ENCODE data around the gene SERPINB13.
"Not testable (repeated sequence)": the region's sequence is repeated elsewhere in the genome, so short reads cannot be mapped to it uniquely, and the experiment has no call there.

Gene SERPINB13

DNA sequence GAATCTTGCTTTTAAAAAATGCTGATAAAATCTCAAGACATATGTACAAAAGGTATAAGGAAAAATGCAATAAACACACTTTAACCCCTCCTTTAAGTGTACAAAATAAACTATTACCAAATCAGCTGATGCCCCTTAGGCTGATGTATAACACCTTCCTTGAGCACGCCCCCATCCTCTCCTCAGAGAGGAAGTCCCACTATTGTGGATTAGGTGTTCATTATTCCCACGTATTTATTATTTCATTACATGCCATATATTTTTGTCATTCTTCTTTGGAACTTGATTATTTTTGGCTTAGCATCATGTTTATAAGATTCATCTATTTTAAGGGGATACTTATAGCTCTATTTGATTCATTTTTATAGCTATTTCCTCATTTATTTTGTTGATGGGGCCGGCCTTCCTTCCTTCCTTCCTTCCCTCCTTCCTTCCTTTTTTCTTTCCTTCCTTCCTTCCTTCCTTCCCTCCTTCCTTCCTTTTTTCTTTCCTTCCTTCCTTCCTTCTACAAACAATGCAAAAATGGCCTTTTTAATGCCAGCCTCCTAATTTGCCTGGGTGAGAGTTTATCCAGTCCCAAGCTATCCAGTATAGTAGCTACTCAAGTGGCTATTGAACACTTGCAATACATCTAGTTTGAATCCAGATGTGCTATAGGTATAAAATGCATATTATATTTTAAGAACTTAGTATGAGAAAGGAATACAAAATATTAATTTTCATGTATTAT, 4.0 kb downstream of the SERPINB13 start:
- no peak for DNase-seq

DNA sequence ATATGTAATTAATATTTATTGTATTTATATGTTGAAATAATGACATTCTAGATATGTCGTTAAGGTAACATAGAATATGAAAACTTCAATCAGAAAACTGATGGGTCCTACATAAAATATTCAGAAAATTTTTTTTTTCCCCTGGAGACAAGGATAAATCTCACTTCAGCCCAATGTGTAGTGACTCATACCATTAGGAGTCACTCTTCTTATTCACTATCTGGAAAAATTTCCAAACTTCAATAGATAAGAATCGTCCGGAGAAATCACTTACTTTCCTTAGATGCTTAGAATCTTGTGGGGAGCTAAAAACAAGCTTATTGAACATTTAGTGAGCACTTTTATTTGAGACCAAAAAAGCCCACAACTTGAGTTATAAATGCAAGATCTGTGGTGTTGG, 4.6 kb downstream of the SERPINB13 start:
- DNase-seq: no peak

DNA sequence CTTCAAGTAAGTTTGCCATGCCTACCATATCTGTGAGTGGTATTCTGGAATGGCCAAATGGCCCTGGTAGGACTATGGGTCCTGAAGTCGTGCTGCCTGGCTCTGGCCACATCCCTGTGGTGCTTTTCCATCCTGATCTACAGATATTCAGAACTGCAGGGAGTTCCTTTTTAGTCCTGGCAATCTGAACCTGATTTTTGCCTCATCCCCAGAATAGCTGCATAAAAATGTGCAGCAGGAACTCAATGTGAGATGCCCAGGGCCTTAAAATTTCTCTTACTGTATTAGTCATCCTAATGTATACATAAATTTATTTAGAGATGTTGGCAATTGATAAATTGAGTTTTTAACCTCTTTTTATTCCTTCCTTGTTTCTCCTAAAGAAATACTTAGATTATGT, 5.3 kb downstream of the SERPINB13 start:
- no peak for DNase-seq

DNA sequence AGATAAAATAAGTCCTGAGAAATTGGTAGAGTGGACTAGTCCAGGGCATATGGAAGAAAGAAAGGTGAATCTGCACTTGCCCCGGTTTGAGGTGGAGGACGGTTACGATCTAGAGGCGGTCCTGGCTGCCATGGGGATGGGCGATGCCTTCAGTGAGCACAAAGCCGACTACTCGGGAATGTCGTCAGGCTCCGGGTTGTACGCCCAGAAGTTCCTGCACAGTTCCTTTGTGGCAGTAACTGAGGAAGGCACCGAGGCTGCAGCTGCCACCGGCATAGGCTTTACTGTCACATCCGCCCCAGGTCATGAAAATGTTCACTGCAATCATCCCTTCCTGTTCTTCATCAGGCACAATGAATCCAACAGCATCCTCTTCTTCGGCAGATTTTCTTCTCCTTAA, 9.8 kb downstream of the SERPINB13 start:
- DNase-seq: no peak

DNA sequence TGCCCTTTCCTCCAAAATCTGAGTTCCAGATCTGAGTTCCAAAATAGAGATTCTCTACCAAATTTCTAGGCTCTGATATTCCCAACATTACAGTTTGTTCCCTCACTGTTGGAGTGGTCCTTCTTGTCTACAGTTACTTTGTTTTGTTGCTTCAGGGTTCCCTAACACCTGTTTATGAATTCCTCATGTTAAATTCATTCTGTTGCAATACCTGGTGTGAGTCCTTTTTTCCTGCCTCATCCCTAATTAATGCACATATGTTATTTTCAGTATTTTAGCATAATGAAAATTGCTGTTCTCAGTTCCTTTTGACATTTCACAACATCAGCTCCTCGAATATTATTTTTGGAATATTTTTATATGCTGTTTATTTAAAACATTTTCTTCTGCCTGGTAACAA, 16.2 kb downstream of the SERPINB13 start:
- no peak for DNase-seq

DNA sequence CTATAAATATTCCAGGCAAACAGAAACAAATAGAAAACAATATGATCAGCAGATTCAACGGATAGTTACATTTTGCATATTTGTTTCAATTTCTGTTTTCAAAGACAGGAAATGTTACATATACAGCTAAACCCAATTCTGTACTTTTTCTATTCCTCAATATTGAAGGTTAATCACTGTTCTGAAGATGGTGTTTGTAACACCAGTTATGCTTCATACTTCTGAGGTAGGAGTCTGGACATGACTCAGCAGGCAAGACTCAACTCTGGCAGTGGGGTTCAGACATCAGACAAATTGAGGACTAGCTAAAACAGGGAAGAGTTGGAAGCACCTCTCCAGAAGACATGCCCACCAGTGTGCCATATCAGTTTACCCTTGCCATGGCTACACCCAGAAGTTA, 16.6 kb downstream of the SERPINB13 start:
- DNase-seq: no peak

DNA sequence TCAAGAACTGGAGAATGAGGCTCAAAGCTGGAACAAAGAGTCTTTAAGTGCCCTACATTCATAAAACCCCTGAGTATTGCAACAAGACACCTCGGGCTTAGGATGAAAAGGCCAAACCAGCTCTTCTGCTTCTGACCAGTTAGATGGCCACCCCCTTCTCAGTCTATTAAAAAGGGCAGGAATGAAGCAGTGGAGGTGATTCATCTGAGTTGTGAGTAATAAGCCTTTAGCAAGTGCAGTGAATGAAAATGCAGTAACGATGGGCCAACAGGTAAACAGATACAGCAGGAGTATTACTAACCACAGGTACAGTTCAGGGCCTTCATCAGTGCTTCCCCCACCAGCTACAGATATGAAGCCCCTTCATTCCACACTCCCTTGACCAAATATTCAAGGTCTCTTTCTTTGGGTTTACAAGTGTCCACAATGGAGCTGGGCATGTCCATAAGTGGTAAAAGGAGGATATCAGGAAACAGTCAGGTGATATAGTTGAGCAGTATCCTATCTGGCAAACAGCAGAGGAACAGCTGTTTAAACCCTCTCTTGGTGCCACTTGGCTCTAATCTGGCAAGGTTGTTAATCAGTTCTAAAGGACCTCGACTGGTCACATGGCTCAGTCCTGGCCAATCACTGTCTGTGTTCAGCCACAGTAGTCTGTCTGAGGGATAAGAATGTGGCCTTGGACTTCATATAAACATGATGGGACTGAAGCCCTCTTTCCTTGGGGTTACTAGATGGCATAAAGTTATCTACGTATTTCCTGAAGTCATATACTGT, 17.8 kb downstream of the SERPINB13 start:
- peak; percentile 97 for DNase-seq

DNA sequence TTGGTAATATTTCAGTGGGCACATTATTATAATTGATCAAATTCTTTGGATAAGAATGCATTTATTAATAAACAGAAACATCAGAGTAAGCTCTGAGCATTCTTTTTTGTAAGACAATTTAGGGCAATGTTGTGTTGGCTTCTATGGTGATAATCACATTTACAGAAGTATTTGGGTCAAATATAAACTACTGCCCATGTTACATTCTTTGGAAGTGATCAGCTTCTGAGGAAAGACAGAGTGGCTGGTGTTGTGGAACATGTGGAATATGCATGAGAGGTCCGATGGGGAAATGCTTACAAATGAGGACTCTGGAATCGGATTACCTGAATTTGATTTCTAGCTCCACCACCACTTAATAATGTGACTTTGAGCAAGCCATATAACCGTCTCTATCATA, 19.4 kb downstream of the SERPINB13 start:
- DNase-seq: no peak

DNA sequence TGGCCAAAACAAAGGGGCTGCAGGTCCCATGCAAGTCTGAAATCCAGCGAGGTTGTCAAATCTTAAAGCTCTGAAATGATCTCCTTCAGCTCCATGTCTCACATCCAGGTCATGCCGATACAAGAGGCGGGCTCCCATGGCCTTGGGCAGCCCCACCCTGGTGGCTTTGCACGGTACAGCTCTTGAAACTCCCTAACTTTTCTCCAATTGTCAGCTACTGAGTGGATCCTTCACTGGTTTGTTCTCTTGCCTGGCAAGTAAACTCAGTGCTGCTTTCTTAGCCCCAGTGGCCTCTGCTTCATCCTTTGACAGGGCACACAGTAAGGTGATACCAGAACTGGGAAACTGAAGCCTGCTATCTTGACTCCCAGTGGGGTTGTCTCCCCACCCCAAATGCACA, 26.3 kb downstream of the SERPINB13 start:
- peak; percentile 65 for DNase-seq

DNA sequence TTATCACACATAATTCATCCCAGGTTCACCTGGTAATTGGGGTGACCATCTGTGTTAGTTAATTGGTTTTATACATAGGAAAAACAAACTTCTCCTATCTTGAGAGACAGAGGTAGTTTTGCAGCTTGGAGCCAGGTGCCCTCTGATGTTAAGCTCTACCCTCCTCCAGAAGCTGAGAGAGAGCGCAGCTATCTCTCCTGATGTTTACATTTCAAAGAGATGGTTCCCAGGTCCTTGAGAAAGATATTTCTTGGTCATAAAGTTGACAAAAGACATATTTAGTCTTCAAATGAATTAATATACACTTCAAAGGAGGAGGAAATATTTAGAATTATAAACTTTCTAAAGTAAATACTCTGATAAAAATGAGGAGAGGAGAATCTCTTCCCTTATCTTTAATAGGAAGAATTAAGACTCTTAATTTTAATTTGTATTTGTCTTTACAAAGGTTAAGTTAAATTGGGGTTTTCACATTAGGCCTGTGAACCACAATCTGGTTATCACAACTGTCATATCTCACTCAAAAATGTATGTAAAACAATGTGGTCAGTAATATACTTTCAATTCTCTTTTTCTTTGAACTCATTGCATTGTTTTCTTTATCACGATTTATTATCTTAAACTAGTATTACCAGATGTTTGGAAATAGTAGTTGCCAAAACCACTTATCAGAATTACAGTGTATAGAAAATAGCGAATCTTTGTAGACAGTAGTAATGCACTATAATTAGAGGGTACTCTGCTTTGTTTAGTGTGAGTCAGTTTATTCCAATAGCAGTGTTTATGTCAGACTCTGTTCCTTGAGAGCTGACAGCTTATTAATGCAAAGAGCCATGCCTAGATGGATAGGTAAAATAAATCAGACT, 30.1 kb downstream of the SERPINB13 start:
- DNase-seq: peak; percentile 95

DNA sequence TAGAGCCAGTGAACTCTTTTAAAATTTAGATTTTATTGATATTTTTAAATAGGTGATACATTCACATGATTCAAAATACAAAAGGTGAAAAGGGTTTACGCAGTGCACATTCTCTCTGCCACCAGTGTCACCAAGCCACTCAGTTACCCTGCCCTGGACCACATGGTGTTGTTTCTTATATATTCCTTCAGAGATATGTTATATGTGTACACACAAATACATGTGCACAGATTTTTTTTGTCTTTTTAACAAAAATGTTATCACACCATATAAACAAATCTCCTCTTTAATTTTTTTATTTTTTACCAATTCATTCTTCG, 30.7 kb downstream of the SERPINB13 start:
- no peak for DNase-seq

DNA sequence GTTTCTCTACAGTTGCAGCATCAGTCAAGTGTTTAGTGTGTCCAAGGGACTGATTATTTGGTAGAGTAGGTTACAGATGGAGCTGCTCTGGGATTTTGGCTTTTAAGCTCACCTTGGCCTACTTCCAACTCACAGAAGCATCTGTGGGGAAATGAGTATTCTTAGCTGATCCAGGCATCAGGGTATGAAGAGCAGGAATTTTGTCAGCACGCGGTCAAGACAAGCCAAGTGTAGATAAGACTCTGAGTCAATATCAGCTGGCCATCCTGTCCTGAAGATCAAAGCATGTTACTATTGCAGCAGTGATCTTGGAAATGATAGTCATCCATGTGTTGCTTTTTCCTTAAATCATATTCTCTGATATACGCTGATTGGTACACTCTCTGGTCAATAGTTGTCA, 32.5 kb downstream of the SERPINB13 start:
- no peak for DNase-seq

DNA sequence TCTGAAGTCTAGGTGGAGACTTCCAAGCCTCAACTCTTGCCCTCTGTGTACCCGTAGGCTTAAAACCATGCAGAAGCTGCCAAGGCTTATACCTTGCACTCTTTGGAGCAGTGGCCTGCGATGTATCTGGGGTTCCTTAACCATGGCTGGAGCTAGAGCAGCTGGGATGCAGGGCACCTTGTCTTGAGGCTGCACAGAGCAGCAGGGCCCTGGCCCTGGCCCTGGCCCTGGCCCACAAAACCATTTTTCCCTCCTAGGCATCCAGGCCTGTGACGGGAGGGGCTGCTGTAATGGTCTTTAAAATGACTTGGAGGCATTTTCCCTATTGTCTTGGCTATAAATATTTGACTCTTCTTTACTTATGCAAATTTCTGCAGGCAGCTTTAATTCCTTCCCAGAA, 37.7 kb downstream of the SERPINB13 start:
- DNase-seq: no peak

DNA sequence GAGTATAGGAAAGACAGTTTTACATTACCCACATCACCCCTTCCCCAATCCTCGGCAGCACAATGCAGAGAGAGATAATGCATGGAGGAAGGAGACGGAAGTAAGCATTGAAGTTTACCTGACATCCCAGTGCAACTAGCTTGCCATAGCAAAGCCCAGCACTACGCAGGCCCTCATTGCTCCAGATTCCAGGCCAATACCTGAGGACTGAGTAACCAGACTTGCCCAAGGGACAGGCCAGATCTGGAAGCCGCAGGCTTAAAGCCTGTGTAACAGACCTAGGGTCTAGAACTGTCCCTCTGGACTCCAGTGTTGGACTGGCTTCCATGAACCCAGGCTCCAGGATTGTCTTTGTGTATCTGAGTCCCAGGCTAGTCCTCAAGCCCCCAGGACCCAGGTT, 39.3 kb downstream of the SERPINB13 start:
- no peak for DNase-seq

DNA sequence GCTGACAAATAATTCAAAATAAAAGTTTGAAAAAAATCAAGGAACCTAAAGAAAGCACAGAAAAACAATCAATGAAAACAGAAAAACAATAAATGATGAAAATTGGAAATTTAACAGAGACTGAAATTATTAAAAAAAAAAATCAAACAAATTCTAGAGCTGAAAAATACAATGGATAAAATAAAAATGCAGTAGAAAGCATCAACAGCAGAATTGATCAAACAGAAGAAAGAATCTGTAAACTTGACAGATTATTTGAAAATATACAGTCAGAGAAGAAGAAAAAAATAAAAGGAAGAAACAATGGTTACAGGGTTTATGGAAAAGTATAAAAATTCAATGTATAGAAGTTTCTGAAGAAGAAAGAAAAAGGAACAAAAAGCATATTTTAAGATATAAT, 40.7 kb downstream of the SERPINB13 start:
- no peak for DNase-seq

DNA sequence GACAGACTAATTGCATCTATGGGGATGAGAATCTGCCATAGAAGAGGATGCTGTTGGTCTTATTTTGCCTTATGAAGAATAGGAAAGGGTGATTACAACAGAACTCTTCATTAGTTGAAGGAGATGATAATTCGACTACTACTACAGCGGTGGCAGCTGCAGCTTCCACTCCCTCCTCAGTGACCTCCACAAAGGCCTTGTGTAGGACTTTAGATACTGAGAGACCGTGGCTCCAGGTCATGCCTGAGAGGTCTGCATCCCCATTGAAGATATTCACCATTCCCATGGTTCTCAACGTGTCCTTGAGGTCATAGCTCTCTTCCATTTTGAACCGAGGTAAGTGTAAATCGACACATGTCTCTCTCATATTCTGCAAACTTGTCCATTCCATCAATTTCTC, 50.6 kb downstream of the SERPINB13 start:
- no peak for DNase-seq

DNA sequence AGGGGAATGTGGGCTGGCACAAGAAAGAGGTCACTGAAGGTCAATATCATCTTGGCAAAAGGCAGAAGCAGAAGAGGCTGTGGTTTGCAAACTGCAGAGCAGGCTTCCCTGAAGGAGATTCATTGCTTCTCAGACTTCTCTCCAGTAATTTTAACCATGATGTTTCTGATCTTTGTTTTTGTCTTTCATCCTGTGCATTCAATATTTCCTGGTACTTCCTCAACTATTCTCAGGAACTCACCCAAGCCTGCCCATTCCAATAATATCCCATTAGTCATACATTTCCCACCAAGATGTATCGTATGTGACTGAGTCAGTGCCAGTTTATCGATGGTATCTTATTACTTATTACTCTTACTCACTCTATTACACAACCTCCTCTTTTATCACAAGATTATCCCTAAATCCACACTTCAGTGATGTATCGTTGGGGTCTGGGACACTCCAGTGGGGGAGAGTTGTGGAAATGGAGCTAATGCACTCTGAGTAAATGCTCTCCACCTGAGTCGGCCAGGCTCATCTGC, 54.1 kb downstream of the SERPINB13 start:
- DNase-seq: not testable (repeated sequence)

DNA sequence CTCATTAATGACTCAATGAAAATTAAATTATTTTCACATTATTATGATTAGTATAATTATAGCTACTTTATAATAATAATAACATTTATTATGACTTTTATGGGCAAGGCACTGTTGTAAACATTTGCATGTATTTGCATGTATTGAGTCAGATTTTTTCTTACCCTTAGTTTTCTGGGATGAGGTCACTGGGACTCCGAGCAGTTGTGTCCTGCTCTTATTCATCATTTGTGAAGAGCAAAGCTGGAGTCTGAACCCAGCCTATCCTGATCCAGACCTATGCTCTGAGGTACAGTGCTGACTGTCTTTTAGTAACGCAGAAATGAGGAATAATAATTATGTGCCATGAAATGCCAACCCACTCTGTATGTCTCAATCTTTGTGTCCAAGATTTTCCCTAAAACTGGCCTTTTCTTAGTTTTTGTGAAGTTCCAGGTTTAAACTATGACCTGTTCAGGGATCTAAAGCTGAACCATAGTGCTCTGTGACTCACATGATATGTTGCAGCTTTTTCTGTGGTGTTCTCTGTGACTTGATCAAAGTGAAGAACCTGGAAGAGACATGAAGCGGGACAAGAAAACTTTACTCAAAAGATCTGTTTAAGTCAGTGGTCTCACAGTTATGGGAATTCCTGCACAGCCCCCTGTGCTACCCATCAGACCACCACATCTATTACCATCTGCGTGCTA, 55.7 kb downstream of the SERPINB13 start:
- DNase-seq: not testable (repeated sequence)

DNA sequence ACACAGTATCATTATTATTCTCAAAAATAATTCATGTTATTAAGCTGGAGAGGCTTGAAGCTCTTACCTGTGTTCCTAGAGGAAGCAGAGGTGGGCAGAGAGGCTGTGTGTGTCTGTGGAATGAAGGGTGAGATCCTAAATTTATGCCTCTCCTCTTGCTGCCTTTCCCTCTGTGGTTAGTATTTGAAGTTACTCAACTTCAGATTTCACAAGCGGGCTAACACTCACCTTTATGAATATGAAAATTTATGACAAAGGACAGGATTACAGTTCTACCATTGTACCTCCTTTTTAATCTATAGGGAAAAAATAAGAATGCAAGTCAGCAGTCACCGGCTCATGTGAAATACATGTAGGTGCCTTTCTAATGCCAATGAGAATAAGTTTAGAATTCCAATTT, 57.0 kb downstream of the SERPINB13 start, which contains the start of gene SERPINB4:
Gene SERPINB4 (minus strand): TSS at position 115 of the 400 bp plus-strand sequence. CDS start 679 bp downstream, outside the sequence.
- DNase-seq: not testable (repeated sequence)

DNA sequence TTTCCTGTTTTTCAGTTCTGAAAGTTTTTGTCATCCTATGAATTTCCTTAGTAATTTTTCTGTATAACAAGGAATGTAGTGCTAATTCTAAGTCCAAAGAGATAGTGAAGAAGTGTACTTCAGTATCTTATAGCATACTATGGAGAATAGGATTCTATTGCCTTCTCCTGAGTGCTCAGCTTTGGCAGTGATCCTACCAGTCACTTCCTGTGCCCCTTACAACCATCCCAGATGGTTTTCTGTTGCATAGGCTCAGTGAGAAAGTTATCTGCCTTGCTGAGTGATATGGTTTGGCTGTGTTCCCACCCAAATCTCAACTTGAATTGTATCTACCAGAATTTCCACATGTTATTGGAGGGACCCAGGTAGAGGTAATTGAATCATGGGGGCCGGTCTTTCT, 57.6 kb downstream of the SERPINB13 start:
- DNase-seq: not testable (repeated sequence)

DNA sequence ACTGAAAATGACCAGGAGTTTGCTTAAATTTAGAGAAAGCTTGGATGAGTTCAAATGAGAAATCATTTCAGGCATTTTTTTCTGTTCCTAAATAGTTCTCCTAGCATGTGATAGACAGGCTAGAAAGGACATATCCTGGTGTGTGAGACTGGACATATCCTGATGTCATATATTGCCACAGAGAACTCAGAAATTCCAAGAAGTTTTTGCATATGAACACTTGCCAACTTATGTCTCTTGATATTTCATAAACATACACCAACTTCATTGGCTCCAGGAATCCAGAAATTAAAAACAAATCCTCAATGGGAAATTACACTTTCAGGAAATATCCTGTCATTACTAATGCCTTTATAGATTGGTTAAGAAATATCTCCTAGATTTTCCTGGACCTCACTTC, 59.8 kb downstream of the SERPINB13 start:
- DNase-seq: no peak

DNA sequence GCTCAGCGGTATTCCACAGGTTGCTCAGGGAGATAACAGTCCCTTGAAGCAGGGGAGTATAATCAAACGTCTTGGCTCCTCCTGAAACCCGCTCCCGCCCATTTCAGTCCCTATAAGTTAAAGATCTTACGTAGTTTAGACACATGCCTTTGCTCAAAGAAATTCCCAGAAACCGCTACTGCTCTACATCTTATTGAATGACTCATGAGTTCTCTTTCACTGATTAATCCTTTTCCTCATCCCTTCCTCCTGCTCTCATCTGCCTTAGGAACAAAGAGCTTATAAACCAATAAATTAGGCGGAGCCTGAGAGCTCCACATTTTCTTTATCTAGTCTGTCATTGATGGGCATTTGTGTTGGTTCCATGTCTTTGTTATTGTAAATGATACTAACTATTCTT, 61.1 kb downstream of the SERPINB13 start:
- DNase-seq: no peak
